Measurements from ENCODE around the gene SGK2.
A peak's percentile ranks its signal among the peaks of the same experiment; 100 is the strongest.

The SGK2 gene

DNA sequence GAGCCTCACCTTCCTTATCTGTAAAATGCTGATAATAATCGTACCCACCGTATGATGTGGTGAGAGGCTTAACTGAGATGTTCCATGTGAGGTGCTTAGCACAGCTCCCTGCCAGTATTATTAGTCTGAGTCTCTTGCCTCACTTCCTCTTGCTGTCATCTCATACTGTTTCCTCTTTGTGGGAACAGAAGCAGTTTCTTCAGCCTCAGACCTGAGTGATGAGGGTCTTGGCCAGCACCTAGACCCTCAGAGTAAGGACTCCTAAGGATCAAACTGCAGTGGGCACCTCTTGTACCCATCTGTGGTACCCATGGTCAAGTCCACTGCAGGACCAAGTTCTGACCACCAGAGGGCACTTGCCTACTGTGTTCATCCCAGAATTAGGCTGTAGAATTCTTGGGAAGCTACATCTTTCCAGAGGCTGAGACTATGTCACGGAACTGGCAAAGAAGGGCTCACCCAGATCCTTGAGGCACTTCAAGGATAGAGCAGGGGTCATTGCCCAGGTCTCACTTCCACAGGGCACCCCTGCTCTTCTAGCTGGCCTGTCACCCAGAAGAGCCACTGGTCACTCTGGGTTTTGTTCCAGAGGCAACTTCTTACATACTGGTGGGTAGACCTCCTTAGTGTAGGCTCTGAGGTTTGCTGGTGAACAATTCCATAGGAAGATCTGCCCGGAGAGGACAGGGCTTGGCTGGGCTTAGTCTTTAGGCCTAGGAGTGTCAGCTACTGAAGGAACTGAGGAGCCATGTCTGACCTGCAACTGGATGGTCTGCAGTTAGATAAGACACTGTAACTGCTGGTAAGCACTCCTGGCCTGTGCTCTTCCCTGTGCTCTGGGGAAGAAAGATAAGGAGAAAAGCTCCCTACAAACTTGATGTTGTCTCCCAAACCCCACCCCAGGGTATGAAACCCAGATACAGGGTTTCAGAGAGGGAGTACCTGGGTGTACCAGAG, 20.6 kb upstream of the SGK2 start:
- no peak overlapping the region for H3K4me3 ChIP-seq (ENCODE audit: low read depth, low read length)
- TF ChIP-seq MYC (IDR thresholded peaks at IDR 0.05; ENCODE audit: low read depth, low read length) (0 out of 2 replicates have a peak, but pooled peaks have one; percentile 17), POLR2A (IDR thresholded peaks at IDR 0.05; ENCODE audit: extremely low read depth, insufficient read length) (no peak)
- TF ChIP-seq, protein P1, sequence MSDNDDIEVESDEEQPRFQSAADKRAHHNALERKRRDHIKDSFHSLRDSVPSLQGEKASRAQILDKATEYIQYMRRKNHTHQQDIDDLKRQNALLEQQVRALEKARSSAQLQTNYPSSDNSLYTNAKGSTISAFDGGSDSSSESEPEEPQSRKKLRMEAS (IDR thresholded peaks at IDR 0.05; ENCODE audit: low read depth, low read length): peak; percentile 39; the same call in 1 of the 2 replicates
- TF ChIP-seq, protein P2, sequence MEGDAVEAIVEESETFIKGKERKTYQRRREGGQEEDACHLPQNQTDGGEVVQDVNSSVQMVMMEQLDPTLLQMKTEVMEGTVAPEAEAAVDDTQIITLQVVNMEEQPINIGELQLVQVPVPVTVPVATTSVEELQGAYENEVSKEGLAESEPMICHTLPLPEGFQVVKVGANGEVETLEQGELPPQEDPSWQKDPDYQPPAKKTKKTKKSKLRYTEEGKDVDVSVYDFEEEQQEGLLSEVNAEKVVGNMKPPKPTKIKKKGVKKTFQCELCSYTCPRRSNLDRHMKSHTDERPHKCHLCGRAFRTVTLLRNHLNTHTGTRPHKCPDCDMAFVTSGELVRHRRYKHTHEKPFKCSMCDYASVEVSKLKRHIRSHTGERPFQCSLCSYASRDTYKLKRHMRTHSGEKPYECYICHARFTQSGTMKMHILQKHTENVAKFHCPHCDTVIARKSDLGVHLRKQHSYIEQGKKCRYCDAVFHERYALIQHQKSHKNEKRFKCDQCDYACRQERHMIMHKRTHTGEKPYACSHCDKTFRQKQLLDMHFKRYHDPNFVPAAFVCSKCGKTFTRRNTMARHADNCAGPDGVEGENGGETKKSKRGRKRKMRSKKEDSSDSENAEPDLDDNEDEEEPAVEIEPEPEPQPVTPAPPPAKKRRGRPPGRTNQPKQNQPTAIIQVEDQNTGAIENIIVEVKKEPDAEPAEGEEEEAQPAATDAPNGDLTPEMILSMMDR (IDR thresholded peaks at IDR 0.05; ENCODE audit: low read depth, low read length): peak; percentile 93
- DNase-seq (ENCODE audit: low read depth): peak; percentile 55

DNA sequence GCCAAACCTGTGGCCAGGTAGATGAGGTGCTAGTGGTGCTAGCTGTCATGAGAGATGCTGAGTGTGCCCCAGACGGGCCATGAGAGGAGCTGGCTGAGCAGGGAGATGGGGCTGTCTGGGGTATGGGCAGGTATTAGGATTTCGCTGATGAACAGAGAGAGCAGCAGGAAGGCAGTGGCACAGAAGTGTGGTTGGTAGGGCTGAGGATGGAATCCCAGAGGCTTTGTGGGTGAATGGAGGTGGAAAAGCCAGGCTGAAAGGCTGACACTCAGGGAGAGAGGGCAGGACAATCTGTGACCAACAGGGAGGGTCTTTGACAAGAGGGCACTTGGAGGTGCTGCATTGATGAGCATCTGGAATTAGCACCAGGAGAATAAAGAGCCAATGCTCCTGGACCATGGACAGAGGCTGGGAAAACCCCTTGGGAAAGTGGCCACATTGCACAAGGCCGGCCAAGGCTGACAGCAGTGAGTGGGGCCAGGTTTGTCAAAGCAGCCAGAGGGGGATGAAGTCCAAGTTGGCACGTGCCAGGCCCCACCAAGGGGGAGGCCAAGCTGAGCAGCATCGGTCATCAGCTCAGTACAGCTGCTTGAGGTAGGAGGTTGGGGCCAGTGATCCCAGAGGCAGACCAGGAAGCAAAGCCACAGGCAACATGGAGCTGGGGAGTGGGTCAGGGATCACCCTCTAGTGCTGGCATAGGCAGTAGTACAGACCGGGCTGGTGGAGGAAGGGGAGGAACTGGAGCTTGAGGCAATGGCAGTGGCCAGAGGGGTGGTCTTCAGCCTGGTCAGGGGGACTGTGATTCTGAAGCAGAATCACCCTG, 19.7 kb upstream of the SGK2 start:
- no peak for TF ChIP-seq POLR2A (IDR thresholded peaks at IDR 0.05; ENCODE audit: extremely low read depth, insufficient read length)
- TF ChIP-seq, protein P1 (IDR thresholded peaks at IDR 0.05; ENCODE audit: low read depth, low read length): no peak
- DNase-seq (ENCODE audit: low read depth): no peak

DNA sequence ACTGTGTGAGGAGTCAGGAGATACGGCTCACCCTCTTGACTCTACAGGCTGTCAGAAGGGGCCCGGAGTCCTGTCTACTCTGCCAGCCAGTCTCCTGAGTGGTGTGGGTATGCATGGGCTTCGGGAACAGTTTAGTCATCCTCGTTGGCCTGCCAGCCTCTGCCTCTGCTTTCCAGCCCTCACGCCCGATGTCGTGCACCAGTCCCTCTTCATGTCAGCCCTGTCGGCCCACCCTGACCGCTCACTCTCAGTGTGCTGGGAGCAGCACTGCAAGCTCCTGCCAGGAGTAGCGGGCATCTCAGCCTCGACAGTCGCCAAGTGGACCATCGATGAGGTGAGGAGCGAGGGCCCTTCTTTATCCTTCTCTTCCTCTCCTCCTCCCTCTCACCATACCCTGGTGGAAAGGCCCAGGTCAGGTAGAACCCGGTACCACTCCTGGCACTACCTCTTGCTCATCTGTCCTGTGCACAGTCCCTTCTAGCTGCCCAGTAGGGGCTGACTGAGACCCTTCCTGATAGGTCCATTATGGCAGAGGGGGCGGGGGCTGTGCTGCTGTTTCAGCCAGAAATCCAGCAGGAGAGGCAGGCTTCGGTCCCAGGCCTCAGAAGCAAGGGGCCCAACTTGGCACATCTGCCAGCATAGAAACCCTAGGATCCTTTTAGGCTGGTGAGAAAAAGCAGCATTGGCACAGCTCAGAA, 18.7 kb upstream of the SGK2 start:
- DNase-seq (ENCODE audit: low read depth): no peak
- TF ChIP-seq, protein P2 (IDR thresholded peaks at IDR 0.05; ENCODE audit: low read depth, low read length): no peak
- no peak for TF ChIP-seq MYC (IDR thresholded peaks at IDR 0.05; ENCODE audit: low read depth, low read length)
- TF ChIP-seq, protein P1 (IDR thresholded peaks at IDR 0.05; ENCODE audit: low read depth, low read length): no peak
- no peak for TF ChIP-seq POLR2A (IDR thresholded peaks at IDR 0.05; ENCODE audit: extremely low read depth, insufficient read length)
- H3K4me3 ChIP-seq (ENCODE audit: low read depth, low read length): no peak overlapping the region

More for the DNA sequence above, 19.7 kb upstream of the SGK2 start:
- H3K4me3 ChIP-seq (ENCODE audit: low read depth, low read length): no peak overlapping the region

DNA sequence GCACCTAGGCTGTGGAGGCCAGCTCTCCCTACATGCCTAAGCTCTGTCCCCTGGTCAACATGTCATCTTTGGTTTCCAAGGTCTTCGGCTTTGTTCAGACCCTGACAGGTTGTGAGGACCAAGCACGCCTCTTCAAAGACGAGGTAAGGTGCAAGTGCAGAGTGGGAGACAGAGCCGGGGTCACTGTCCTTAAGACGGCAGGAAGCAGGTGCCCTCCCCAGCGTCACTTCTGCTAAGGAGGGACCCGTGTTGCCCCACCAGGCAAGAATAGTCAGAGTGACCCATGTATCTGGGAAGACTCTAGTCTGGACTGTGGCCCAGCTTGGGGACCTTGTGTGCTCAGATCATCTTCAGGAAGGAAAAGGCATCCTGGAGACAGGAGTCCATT, 18.2 kb upstream of the SGK2 start:
- no peak for DNase-seq (ENCODE audit: low read depth)
- H3K4me3 ChIP-seq (ENCODE audit: low read depth, low read length): no peak overlapping the region
- TF ChIP-seq POLR2A (IDR thresholded peaks at IDR 0.05; ENCODE audit: extremely low read depth, insufficient read length) (no peak), MYC (IDR thresholded peaks at IDR 0.05; ENCODE audit: low read depth, low read length) (no peak)
- TF ChIP-seq, protein P1 (IDR thresholded peaks at IDR 0.05; ENCODE audit: low read depth, low read length): no peak
- TF ChIP-seq, protein P2 (IDR thresholded peaks at IDR 0.05; ENCODE audit: low read depth, low read length): no peak

DNA sequence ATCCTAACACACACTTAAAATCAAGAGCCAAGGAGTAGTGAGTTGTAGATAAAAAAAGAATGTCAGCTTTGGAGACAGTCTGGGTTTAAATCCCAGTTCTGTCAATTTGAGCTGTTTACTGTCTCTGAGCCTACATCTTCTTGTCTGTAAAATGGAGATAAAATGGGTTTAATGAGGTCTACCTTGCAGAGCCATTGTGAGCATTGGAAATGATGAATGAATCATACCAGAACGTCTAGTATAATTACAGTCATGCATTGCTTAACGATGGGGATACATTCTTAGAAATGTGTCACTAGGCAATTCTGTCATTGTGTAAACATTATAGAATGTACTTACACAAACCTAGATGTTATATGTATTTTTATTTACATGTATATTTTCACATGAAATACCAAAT, 17.6 kb upstream of the SGK2 start:
- TF ChIP-seq, protein P2 (IDR thresholded peaks at IDR 0.05; ENCODE audit: low read depth, low read length): no peak
- TF ChIP-seq, protein P1 (IDR thresholded peaks at IDR 0.05; ENCODE audit: low read depth, low read length): no peak
- TF ChIP-seq MYC (IDR thresholded peaks at IDR 0.05; ENCODE audit: low read depth, low read length): no peak
- TF ChIP-seq POLR2A (IDR thresholded peaks at IDR 0.05; ENCODE audit: extremely low read depth, insufficient read length): no peak
- H3K4me3 ChIP-seq (ENCODE audit: low read depth, low read length): no peak overlapping the region
- DNase-seq (ENCODE audit: low read depth): no peak
